MM.1S (cell line): ENCODE results near the gene RABGGTB.

Experiments
- CTCF ChIP-seq: fragments of 300-600 bp; sonication (generic); IDR thresholded peaks from 2 replicates; pipeline ENCODE4 v1.5.1; 2016; ENCODE audit warnings: antibody characterized with exemption, low read length, mixed read lengths
- EZH2phosphoT487 ChIP-seq: fragments of 300-600 bp; sonication (generic); IDR thresholded peaks from 2 replicates; pipeline ENCODE4 v1.6.1; 2018; ENCODE audit warnings: antibody characterized with exemption, low read length

DNA sequence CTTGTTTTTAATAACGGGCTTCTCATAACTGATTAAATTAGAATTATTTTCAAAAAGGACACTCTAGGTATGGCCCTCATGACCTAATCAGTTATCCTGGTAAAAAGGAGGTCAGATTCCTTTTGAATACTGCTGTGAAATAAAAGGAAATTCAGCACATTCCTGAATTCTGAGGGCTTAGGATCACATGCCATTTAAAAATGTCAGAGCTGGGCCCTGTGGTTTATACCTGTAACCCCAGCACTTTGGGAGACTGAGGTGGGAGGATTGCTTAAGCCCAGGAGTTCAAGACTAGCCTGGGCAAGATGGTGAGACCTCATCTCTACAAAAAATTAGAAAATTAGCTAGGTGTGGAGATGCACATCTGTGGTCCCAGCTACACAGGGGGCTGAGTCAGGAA lies 18.0 kb upstream of the RABGGTB start:
- TF ChIP-seq CTCF = no peak
- TF ChIP-seq EZH2phosphoT487 = no peak
